Heart left ventricle (tissue), 16 donors: ENCODE data around the gene TOP2B. TPM values are rescaled to one million over a fixed set of nuclear protein-coding genes. Genes with fewer than 3 reads are reported as not detected.

Source experiments
- ATAC-seq, 4 donors: fragments of 200-7000 bp; cut with Tn5 transposase; one replicate each; pipeline ENCODE4 v1.9.1; 2020 to 2022; ENCODE audit warnings: moderate library complexity in 4 of 4, mild to moderate bottlenecking in 3 of 4, moderate number of reproducible peaks in 1 of 4
- DNase-seq, 5 donors: peaks; one replicate each; pipeline ENCODE4 v3.0.0-alpha.2; 2020
- H3K27ac ChIP-seq, 12 donors: fragments of 200-600 bp; sonication (generic) in 4 of 12; one replicate each; pipeline versions ENCODE4 v1.5.0 to v1.8.0; 2016 to 2022; ENCODE audit warnings: mild to moderate bottlenecking in 2 of 12
- H3K27me3 ChIP-seq, 9 donors: fragments of 200-600 bp; sonication (generic) in 2 of 9; one replicate each; pipeline versions ENCODE4 v1.5.1 to v1.8.0; 2016 to 2022; ENCODE audit warnings: mild to moderate bottlenecking in 3 of 9
- H3K36me3 ChIP-seq, 9 donors: fragments of 200-600 bp; sonication (generic) in 2 of 9; one replicate each; pipeline versions ENCODE4 v1.5.0 to v1.8.0; 2018 to 2022; ENCODE audit warnings: mild to moderate bottlenecking in 2 of 9
- H3K4me1 ChIP-seq, 12 donors: fragments of 200-600 bp; sonication (generic) in 4 of 12; one replicate each; pipeline versions ENCODE4 v1.5.0 to v1.8.0; 2016 to 2022; ENCODE audit warnings: mild to moderate bottlenecking in 3 of 12
- H3K4me3 ChIP-seq, 12 donors: fragments of 200-600 bp; sonication (generic) in 4 of 12; one replicate each; pipeline versions ENCODE4 v1.5.0 to v1.8.0; 2017 to 2022; ENCODE audit warnings: mild to moderate bottlenecking in 9 of 12, moderate library complexity in 4 of 12
- H3K9me3 ChIP-seq, 12 donors: fragments of 200-600 bp; sonication (generic) in 4 of 12; one replicate each; pipeline versions ENCODE4 v1.5.0 to v1.8.0; 2016 to 2022; ENCODE audit warnings: mild to moderate bottlenecking in 1 of 12
- POLR2A ChIP-seq, 2 donors: fragments of 450-650 bp; IDR thresholded peaks; one replicate each; pipeline ENCODE4 v1.6.1; 2017; ENCODE audit warnings: antibody characterized with exemption in 2 of 2, mild to moderate bottlenecking in 2 of 2, moderate library complexity in 2 of 2
- WGBS, 4 donors: extraction: QIAGEN DNeasy Blood & Tissue Kit in 2 of 4; methylation state at CpG; one replicate each; pipeline versions ENCODE4 v1.1.5 to v1.1.7; 2013 to 2018; 5-methylcytosine and 5-hydroxymethylcytosine counted together
- intact Hi-C, 10 donors: fragments of 100-400 bp; cut with DNase I; formaldehyde crosslinking; loops; one replicate each; pipeline versions ENCODE4 v1.11.1 to v1.14.2; 2022
- polyA plus RNA-seq, 2 donors: library from polyadenylated mRNA; stranded (reverse); fragments of 200-250 nt; gene quantifications; one replicate each; pipeline ENCODE4 v1.2.3, GENCODE V29; 2013
- total RNA-seq, 9 donors: library from RNA; depleted of rRNA in 2 of 9; stranded (reverse); fragments of >200 nt in 2 of 9; fragmentation: NEBNext Ultra II Directional in 3 of 9; extraction: Animal tissue kit (Norgen Biotek cat#: 25700) in 3 of 9; gene quantifications; one replicate each; pipeline versions ENCODE4 v1.1.0 to v1.2.4, GENCODE V29; 2016 to 2023
- TF ChIP-seq, protein P1 (sequence below), 12 donors: fragments of 200-600 bp; sonication (generic) in 4 of 12; IDR thresholded peaks; one replicate each; pipeline versions ENCODE4 v1.5.0 to v1.8.0; 2018 to 2022; ENCODE audit warnings: antibody characterized with exemption in 12 of 12, mild to moderate bottlenecking in 5 of 12
- donor health status: ischemic (EF 13 %, LVEDD 7.1; RV severe dilation, severe dysfunction).
- donor health status: healthy with polysubstance abuse.
- donor health status: DM: no; HTN: yes; CAD: no.
- donor health status: DM: no; HTN: no; CAD: no.
- donor health status: ischemic (EF 25% LVEDD 6.9; RV normal size, moderate dysfunction).
- donor health status: ischemic (EF 25% LVEDD 5.7; RV mildly dilated, moderate dysfunction).
- donor health status: healthy.
- donor health status: DM: yes; HTN: yes; CAD: no.
- donor health status: ischemic (EF 35%, LVEDD 5.7; RV mildly dilated, moderate dysfunction).
- donor health status: nonischemic (EF 11% LVEDD 7.7; RV severe dilation, severe dysfunction).
- donor health status: DM: yes; HTN: yes; CAD: no.
- donor health status: PGD.
- donor health status: ischemic (EF 29% LVEDD 5.4; RV normal size, mild dysfunction).
- donor health status: nonischemic (EF 23%, LVEDD 6.1; RV moderate dilation, normal function).

The TOP2B gene
- total and polyA plus RNA-seq, 11 donors: 33.1 to 124 (median 91.0) TPM

DNA sequence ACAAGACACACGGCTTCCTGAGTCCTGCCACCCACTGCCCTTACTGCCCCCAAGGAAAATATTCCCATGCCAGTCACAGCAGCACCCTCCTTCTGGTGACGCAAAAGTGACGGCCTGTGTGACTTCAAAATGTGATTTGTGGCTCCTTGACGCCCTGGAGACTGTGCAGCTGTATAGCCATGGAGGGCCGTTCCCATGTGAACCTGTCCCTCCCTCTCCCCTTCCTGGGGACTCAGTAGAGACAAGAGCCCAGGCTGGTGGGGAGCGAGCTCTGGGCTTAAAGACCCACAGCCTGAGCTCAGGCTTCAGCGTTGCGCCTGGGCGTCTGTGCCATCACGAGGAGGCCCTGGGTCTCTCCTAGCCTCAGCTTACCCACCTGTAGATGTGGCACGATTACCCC is 78.2 kb downstream of the TOP2B start:
- H3K4me3 ChIP-seq: no peak overlapping the region
- WGBS, 4 donors: 85 to 94% (median 92%) methylated on average over 11 of the region's 11 CpGs
- TF ChIP-seq, protein P1, sequence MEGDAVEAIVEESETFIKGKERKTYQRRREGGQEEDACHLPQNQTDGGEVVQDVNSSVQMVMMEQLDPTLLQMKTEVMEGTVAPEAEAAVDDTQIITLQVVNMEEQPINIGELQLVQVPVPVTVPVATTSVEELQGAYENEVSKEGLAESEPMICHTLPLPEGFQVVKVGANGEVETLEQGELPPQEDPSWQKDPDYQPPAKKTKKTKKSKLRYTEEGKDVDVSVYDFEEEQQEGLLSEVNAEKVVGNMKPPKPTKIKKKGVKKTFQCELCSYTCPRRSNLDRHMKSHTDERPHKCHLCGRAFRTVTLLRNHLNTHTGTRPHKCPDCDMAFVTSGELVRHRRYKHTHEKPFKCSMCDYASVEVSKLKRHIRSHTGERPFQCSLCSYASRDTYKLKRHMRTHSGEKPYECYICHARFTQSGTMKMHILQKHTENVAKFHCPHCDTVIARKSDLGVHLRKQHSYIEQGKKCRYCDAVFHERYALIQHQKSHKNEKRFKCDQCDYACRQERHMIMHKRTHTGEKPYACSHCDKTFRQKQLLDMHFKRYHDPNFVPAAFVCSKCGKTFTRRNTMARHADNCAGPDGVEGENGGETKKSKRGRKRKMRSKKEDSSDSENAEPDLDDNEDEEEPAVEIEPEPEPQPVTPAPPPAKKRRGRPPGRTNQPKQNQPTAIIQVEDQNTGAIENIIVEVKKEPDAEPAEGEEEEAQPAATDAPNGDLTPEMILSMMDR (IDR thresholded peaks at IDR 0.05): no peak
- no peak for TF ChIP-seq POLR2A (IDR thresholded peaks at IDR 0.05)
- H3K27me3 ChIP-seq: no peaks in the 10 kb centered on the region
- peaks cover 0 to 34% (median 16%) of the 10 kb centered on the region in 12 donors for H3K4me1 ChIP-seq
- H3K36me3 ChIP-seq: peaks cover 0 to 25% (median 0%) of the 10 kb centered on the region in 9 donors
- ATAC-seq (no peak), DNase-seq (no peak)
- H3K9me3 ChIP-seq: no peaks in the 10 kb centered on the region
- H3K27ac ChIP-seq: peak overlapping the region in 1 of 12 donors; percentile 8
- intact Hi-C loops: loop anchor here in 1 of 10 donors (10.0 kb wide), 1 partner anchor 62 kb away; no protein-coding TSS in a partner anchor

DNA sequence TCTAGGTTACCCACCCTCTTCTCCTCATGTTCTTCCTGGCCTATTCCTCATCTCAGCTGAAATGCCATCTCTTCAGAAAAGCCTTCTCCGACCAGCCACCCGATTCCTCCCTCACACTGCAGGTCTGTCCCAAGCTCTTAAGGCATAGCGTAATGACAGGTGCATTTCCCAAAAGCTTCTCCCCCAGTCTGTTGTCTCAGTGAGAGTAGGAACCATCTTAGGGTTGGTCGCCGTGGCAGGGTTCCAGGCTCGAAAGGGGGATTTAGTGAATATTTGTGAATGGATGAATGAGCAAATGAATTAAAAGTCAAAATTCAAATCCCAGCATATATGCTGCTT is 78.6 kb downstream of the TOP2B start:
- intact Hi-C loops: loop anchor here in 1 of 10 donors (10.0 kb wide), 1 partner anchor 61 kb away; no protein-coding TSS in a partner anchor

DNA sequence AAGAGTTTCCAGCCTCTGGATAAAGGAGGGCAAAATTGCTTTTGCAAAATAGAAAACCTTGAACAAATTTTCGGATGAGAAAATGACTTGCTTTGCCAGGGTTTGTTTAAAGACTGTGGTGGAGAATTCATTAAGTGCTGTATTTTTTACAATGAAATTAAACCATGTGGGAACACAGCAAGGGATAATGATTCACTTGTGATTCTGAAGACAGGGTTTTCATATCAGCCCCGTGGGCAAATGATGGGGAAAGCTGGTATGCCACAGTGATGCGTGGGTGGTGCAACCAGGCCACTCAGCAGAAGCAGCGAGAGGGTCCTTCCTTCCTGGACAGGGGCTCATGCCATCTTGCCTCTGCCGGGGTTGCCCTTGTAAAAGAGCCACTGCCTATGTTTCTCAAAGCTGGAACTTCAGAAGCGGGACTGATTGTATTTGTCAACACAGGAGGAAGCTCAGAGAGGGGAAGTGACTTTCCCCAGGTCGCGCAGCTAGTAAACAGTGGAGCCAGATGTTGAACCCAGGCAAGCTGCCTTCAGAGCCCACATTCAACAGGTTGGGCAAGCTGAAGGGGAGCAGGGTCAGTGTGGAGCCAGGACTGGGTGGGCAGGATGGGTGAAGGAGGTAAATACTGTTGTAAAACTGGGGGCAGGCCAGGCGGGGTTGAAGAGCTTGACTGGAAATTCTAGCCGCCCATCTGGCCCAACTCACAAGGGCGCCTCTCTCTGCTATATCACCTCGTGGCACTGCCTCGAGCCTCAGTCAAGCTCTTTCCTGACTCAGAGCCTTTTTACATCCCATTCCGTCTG is 79.1 kb downstream of the TOP2B start:
- intact Hi-C loops: loop anchor here in 1 of 10 donors (10.0 kb wide), 1 partner anchor 61 kb away; no protein-coding TSS in a partner anchor
- Histone ChIP-seq H3K9me3 (no peaks in the 10 kb centered on the region), H3K27me3 (no peaks in the 10 kb centered on the region), H3K36me3 (peaks cover 0 to 35% (median 8%) of the 10 kb centered on the region in 9 donors), H3K4me1 (peaks cover 0 to 30% (median 15%) of the 10 kb centered on the region in 12 donors), H3K4me3 (no peak overlapping the region), H3K27ac (no peak overlapping the region)
- ATAC-seq (no peak), DNase-seq (no peak)
- TF ChIP-seq, protein P1 (IDR thresholded peaks at IDR 0.05): no peak
- TF ChIP-seq POLR2A (IDR thresholded peaks at IDR 0.05): no peak
- 90 to 93% (median 92%) methylated on average over 14 of the region's 14 CpGs for WGBS, 4 donors

More for the DNA sequence above, 78.6 kb downstream of the TOP2B start:
- Histone ChIP-seq H3K27me3 (no peaks in the 10 kb centered on the region), H3K27ac (no peak overlapping the region), H3K4me3 (no peak overlapping the region), H3K9me3 (no peaks in the 10 kb centered on the region), H3K36me3 (peaks cover 0 to 30% (median 4%) of the 10 kb centered on the region in 9 donors), H3K4me1 (peaks cover 0 to 31% (median 16%) of the 10 kb centered on the region in 12 donors)
- ATAC-seq (no peak), DNase-seq (no peak)
- whole genome bisulfite sequencing, 4 donors: 93 to 97% (median 94%) methylated on average over 6 of the region's 6 CpGs
- TF ChIP-seq, protein P1 (IDR thresholded peaks at IDR 0.05): no peak
- TF ChIP-seq POLR2A (IDR thresholded peaks at IDR 0.05): no peak

DNA sequence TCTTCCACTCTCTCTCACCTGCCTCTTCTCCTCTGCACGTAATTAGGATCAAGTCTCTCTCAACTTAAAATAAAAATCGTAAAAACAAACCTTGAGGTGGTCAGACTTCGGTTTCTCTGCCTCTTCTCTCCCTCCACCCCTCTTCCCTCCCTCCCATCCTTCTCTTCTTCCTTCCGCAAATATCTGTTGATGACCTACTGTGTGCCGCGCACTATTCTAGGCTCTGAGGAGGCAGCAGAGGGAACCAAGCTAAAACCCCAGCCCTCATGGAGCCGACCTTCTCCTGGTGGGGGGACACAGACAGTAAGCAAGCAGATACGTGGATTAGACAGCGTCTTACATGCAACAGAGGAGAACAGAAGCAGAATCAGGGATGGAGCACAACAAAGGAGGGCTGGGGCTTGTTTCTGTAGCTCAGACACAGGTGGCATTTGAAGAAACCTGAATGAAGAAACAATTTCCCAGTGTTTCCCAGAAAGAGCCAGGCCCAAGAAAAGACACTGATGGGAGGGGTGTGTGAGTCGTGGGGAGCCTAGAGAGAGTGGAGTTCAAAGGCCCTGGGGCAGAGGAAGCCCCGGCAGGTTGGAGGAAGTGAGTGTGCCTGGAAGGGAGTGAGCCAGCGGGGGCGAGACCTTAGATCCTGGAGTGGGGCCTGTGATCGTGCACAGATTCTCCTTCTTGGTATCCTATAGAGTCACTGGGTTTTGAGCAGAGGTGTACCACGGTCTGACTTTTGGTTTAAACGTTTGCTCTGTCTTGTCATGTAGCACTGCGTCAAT is 80.5 kb downstream of the TOP2B start:
- intact Hi-C loops: loop anchor here in 2 of 10 donors (5.0 to 10.0 kb wide), 2 partner anchors 57 to 59 kb away; no protein-coding TSS in a partner anchor
- Histone ChIP-seq H3K4me1 (peaks cover 0 to 29% (median 7%) of the 10 kb centered on the region in 12 donors), H3K36me3 (peaks cover 0 to 40% (median 10%) of the 10 kb centered on the region in 9 donors), H3K4me3 (no peak overlapping the region), H3K27me3 (no peaks in the 10 kb centered on the region), H3K9me3 (no peaks in the 10 kb centered on the region), H3K27ac (no peak overlapping the region)
- ATAC-seq: no peak
- 86 to 91% (median 91%) methylated on average over 17 of the region's 17 CpGs for WGBS, 4 donors
- no peak for TF ChIP-seq POLR2A (IDR thresholded peaks at IDR 0.05)
- TF ChIP-seq, protein P1 (IDR thresholded peaks at IDR 0.05): no peak
- DNase-seq: no peak
